Liver (tissue), 9 donors: Measurements from ENCODE around the gene ALG12. TPM values are rescaled to one million over a fixed set of nuclear protein-coding genes. Genes with fewer than 3 reads are reported as not detected.

Experiments used
- DNase-seq: peaks from one replicate; pipeline ENCODE4 v3.0.0-alpha.2; 2017; ENCODE audit warnings: low spot score
- H3K27ac ChIP-seq, 2 donors: one replicate each; pipeline ENCODE4 v1.7.0; 2013; ENCODE audit warnings: inconsistent platforms in 2 of 2, low read length in 2 of 2, control low read depth in 1 of 2, low read depth in 1 of 2, mild to moderate bottlenecking in 1 of 2
- H3K27me3 ChIP-seq, 4 donors: one replicate each; pipeline versions ENCODE4 v1.6.1 to v1.7.0; 2013; ENCODE audit warnings: low read length in 3 of 4, inconsistent platforms in 1 of 4, mild to moderate bottlenecking in 1 of 4, moderate library complexity in 1 of 4; ENCODE audit not compliant: control insufficient read depth in 4 of 4, insufficient read depth in 4 of 4
- H3K36me3 ChIP-seq, 4 donors: one replicate each; pipeline versions ENCODE4 v1.6.1 to v1.7.0; 2013; ENCODE audit warnings: low read length in 3 of 4, mild to moderate bottlenecking in 3 of 4, low read depth in 1 of 4, moderate library complexity in 1 of 4; ENCODE audit not compliant: control insufficient read depth in 4 of 4, insufficient read depth in 3 of 4
- H3K4me1 ChIP-seq, 4 donors: one replicate each; pipeline versions ENCODE4 v1.6.1 to v1.7.0; 2013; ENCODE audit warnings: low read length in 3 of 4, mild to moderate bottlenecking in 3 of 4, moderate library complexity in 1 of 4; ENCODE audit not compliant: control insufficient read depth in 4 of 4, insufficient read depth in 4 of 4
- H3K4me3 ChIP-seq, 3 donors: one replicate each; pipeline versions ENCODE4 v1.6.1 to v1.7.0; 2013; ENCODE audit warnings: low read length in 3 of 3, control low read depth in 1 of 3, low read depth in 1 of 3, mild to moderate bottlenecking in 1 of 3
- H3K9ac ChIP-seq, 2 donors: one replicate each; pipeline ENCODE4 v1.7.0; 2013; ENCODE audit warnings: low read length in 2 of 2, mild to moderate bottlenecking in 2 of 2, moderate library complexity in 2 of 2, control low read depth in 1 of 2, low read depth in 1 of 2
- H3K9me3 ChIP-seq, 4 donors: one replicate each; pipeline versions ENCODE4 v1.6.1 to v1.7.0; 2013; ENCODE audit warnings: low read length in 3 of 4; ENCODE audit not compliant: control insufficient read depth in 4 of 4
- ATF3 ChIP-seq: IDR thresholded peaks from 2 replicates; pipeline ENCODE4 v1.6.1; 2016; ENCODE audit warnings: antibody characterized with exemption
- EGR1 ChIP-seq, 2 donors: IDR thresholded peaks; 2 replicates each; pipeline ENCODE4 v1.6.1; 2016 to 2018; ENCODE audit warnings: antibody characterized with exemption in 2 of 2, low read depth in 2 of 2
- FOXA1 ChIP-seq: IDR thresholded peaks from 2 replicates; pipeline ENCODE4 v1.6.1; 2016; ENCODE audit warnings: antibody characterized with exemption
- HNF4A ChIP-seq, 2 donors: conservative IDR thresholded peaks; 2 replicates each; pipeline ENCODE4 v1.6.1; 2016; ENCODE audit warnings: antibody characterized with exemption in 2 of 2, mild to moderate bottlenecking in 2 of 2
- HNF4G ChIP-seq: IDR thresholded peaks from 2 replicates; pipeline ENCODE4 v1.6.1; 2016; ENCODE audit warnings: antibody characterized with exemption
- JUND ChIP-seq, 2 donors: IDR thresholded peaks; 2 replicates each; pipeline ENCODE4 v1.6.1; 2016; ENCODE audit warnings: antibody characterized with exemption in 2 of 2
- MAX ChIP-seq: IDR thresholded peaks from 2 replicates; pipeline ENCODE4 v1.6.1; 2016; ENCODE audit warnings: antibody characterized with exemption
- RAD21 ChIP-seq, 2 donors: IDR thresholded peaks; 2 replicates each; pipeline ENCODE4 v1.6.1; 2016; ENCODE audit warnings: antibody characterized with exemption in 2 of 2, mild to moderate bottlenecking in 2 of 2
- REST ChIP-seq: IDR thresholded peaks from 2 replicates; pipeline ENCODE4 v1.6.1; 2016; ENCODE audit warnings: antibody characterized with exemption, mild to moderate bottlenecking
- RXRA ChIP-seq, 2 donors: IDR thresholded peaks; 2 replicates each; pipeline ENCODE4 v1.6.1; 2017 to 2018; ENCODE audit warnings: antibody characterized with exemption in 2 of 2, mild to moderate bottlenecking in 1 of 2
- SP1 ChIP-seq: IDR thresholded peaks from 2 replicates; pipeline ENCODE4 v1.6.1; 2018; ENCODE audit warnings: antibody characterized with exemption, mild to moderate bottlenecking
- TAF1 ChIP-seq: conservative IDR thresholded peaks from 2 replicates; pipeline ENCODE4 v1.6.1; 2016; ENCODE audit warnings: antibody characterized with exemption, mild to moderate bottlenecking
- YY1 ChIP-seq: IDR thresholded peaks from 2 replicates; pipeline ENCODE4 v1.6.1; 2016; ENCODE audit warnings: antibody characterized with exemption, mild to moderate bottlenecking
- ZBTB33 ChIP-seq: IDR thresholded peaks from 2 replicates; pipeline ENCODE4 v1.6.1; 2016; ENCODE audit warnings: antibody characterized with exemption
- WGBS: extraction: QIAGEN DNeasy Blood & Tissue Kit; methylation state at CpG from one replicate; pipeline ENCODE4 v1.1.7; 2013; 5-methylcytosine and 5-hydroxymethylcytosine counted together
- polyA plus RNA-seq, 2 donors: library from polyadenylated mRNA; stranded (reverse) in 1 of 2; unstranded in 1 of 2; fragments of 200-250 nt in 1 of 2; fragments of >200 nt in 1 of 2; fragmentation: Nextera tagmentation in 1 of 2; extraction: Ambion mirVana in 1 of 2; gene quantifications; one replicate each; pipeline versions ENCODE4 v1.2.1 to v1.2.3, GENCODE V29; 2013 to 2015
- total RNA-seq, 2 donors: library from RNA; depleted of rRNA; stranded (reverse); fragments of >200 nt; gene quantifications; one replicate each; pipeline ENCODE4 v1.2.3, GENCODE V29; 2014
- donor health status: healthy.
- donor health status: healthy.
- donor health status: healthy.
- donor health status: healthy.
- donor health status: healthy.

The ALG12 gene
- total and polyA plus RNA-seq, 4 donors = 10.4 to 20.2 (median 14.0) TPM

GRCh38 chr22:49861642-49862495, 56.4 kb downstream of the ALG12 start:
- peaks cover 0 to 5% (median 2%) of the 10 kb centered on the region in 4 donors for H3K4me1 ChIP-seq
- WGBS = 95% methylated on average over 29 of the region's 29 CpGs

GRCh38 chr22:49858827-49859226, 59.4 kb downstream of the ALG12 start:
- 96% methylated on average over 14 of the region's 14 CpGs for WGBS
- DNase-seq = no peak
- H3K9me3 ChIP-seq = no peaks in the 10 kb centered on the region
- no peaks in the 10 kb centered on the region for H3K27me3 ChIP-seq
- no peak for TF ChIP-seq YY1
- H3K4me1 ChIP-seq = peaks cover 7 to 22% (median 17%) of the 10 kb centered on the region in 4 donors
- no peak overlapping the region for H3K27ac ChIP-seq
- H3K4me3 ChIP-seq = no peak overlapping the region
- no peak overlapping the region for H3K9ac ChIP-seq
- H3K36me3 ChIP-seq = no peaks in the 10 kb centered on the region

More at GRCh38 chr22:49861642-49862495, 56.4 kb downstream of the ALG12 start:
- DNase-seq = no peak
- no peak overlapping the region for H3K4me3 ChIP-seq
- TF ChIP-seq SP1 = no peak
- TF ChIP-seq YY1 = no peak
- TF ChIP-seq TAF1 = no peak
- TF ChIP-seq REST = no peak
- no peak for TF ChIP-seq EGR1 (IDR thresholded peaks at IDR 0.05; ENCODE audit: low read depth in 2 of 2)
- TF ChIP-seq RAD21 (IDR thresholded peaks at IDR 0.05) = no peak
- TF ChIP-seq JUND (IDR thresholded peaks at IDR 0.05) = no peak
- TF ChIP-seq ATF3 = no peak
- TF ChIP-seq HNF4A (conservative IDR thresholded peaks at IDR 0.05) = no peak
- no peak for TF ChIP-seq FOXA1
- no peak for TF ChIP-seq MAX
- no peak overlapping the region for H3K27ac ChIP-seq
- peaks cover 0 to 8% (median 3%) of the 10 kb centered on the region in 4 donors for H3K9me3 ChIP-seq
- no peak overlapping the region for H3K9ac ChIP-seq
- H3K27me3 ChIP-seq = no peaks in the 10 kb centered on the region
- no peaks in the 10 kb centered on the region for H3K36me3 ChIP-seq

- no peak for DNase-seq
- Histone ChIP-seq H3K9ac (no peak overlapping the region), H3K27me3 (no peaks in the 10 kb centered on the region)
Observed at GRCh38 chr22:49856766-49857618, 61.2 kb downstream of the ALG12 start.

More at GRCh38 chr22:49856766-49857618, 61.2 kb downstream of the ALG12 start:
- H3K4me1 ChIP-seq = peaks cover 7 to 27% (median 20%) of the 10 kb centered on the region in 4 donors
- no peaks in the 10 kb centered on the region for H3K9me3 ChIP-seq
- no peak overlapping the region for H3K27ac ChIP-seq
- no peaks in the 10 kb centered on the region for H3K36me3 ChIP-seq
- WGBS = 95% methylated on average over 31 of the region's 31 CpGs
- H3K4me3 ChIP-seq = no peak overlapping the region
- TF ChIP-seq RXRA (IDR thresholded peaks at IDR 0.05) = no peak
- no peak for TF ChIP-seq HNF4G
- no peak for TF ChIP-seq ATF3
- no peak for TF ChIP-seq ZBTB33
- no peak for TF ChIP-seq YY1
- TF ChIP-seq REST = no peak
